Right renal cortex interstitium (tissue), 3 donors: ENCODE results near the gene CD46. TPM values are rescaled to one million over a fixed set of nuclear protein-coding genes. Genes with fewer than 3 reads are reported as not detected.
"Not testable (repeated sequence)": the region's sequence is repeated elsewhere in the genome, so short reads cannot be mapped to it uniquely, and the experiment has no call there.

Experiments used
- DNase-seq, 3 donors: peaks; one replicate each; pipeline ENCODE4 v3.0.0-alpha.2; 2013; ENCODE audit warnings: low read depth in 3 of 3, low spot score in 2 of 3
- polyA plus RNA-seq, 3 donors: library from polyadenylated mRNA; unstranded; fragments of 120-200 nt; gene quantifications; one replicate each; pipeline ENCODE4 v1.2.1, GENCODE V29; 2013; ENCODE audit not compliant: insufficient read length in 3 of 3

The CD46 gene
- polyA plus RNA-seq, 3 donors = 344 to 380 (median 359) TPM

- DNase-seq = no peak
Measured at GRCh38 chr1:207750631-207751305, 1.1 kb upstream of the CD46 start.

- not testable (repeated sequence) for DNase-seq
Measured at GRCh38 chr1:207751463-207751789, 428 bp upstream of the CD46 start.

GRCh38 chr1:207752456-207752998, 673 bp downstream of the CD46 start:
- peak in 1 of 3 donors; percentile 19 for DNase-seq

GRCh38 chr1:207753611-207754010, 1.8 kb downstream of the CD46 start:
- DNase-seq = no peak

- no peak for DNase-seq
Measured at GRCh38 chr1:207754011-207754410, 2.2 kb downstream of the CD46 start.

GRCh38 chr1:207754974-207755700, 3.3 kb downstream of the CD46 start:
- DNase-seq = no peak

GRCh38 chr1:207755846-207756693, 4.2 kb downstream of the CD46 start:
- no peak for DNase-seq

- no peak for DNase-seq
Measured at GRCh38 chr1:207762622-207763021, 10.8 kb downstream of the CD46 start.

GRCh38 chr1:207763091-207763490, 11.2 kb downstream of the CD46 start:
- no peak for DNase-seq

GRCh38 chr1:207763972-207764371, 12.1 kb downstream of the CD46 start:
- no peak for DNase-seq

GRCh38 chr1:207766569-207766968, 14.7 kb downstream of the CD46 start:
- no peak for DNase-seq

GRCh38 chr1:207770514-207770913, 18.7 kb downstream of the CD46 start:
- DNase-seq = not testable (repeated sequence)

- not testable (repeated sequence) for DNase-seq
Measured at GRCh38 chr1:207776045-207776444, 24.2 kb downstream of the CD46 start.

- DNase-seq = not testable (repeated sequence)
Measured at GRCh38 chr1:207777412-207777811, 25.6 kb downstream of the CD46 start.

- no peak for DNase-seq
Measured at GRCh38 chr1:207779008-207779407, 27.2 kb downstream of the CD46 start.

GRCh38 chr1:207781312-207781711, 29.5 kb downstream of the CD46 start:
- no peak for DNase-seq

GRCh38 chr1:207787776-207788175, 35.9 kb downstream of the CD46 start:
- DNase-seq = no peak

GRCh38 chr1:207789386-207789785, 37.5 kb downstream of the CD46 start:
- DNase-seq = no peak

GRCh38 chr1:207789792-207790787, 38.2 kb downstream of the CD46 start:
- DNase-seq = no peak

- DNase-seq = no peak
Measured at GRCh38 chr1:207791290-207791689, 39.4 kb downstream of the CD46 start.
